Activated CD4-positive, alpha-beta T cell treated with anti-CD3 and anti-CD28 coated beads, Interleukin-10, Interleukin-2, amounts not matched to agents 100 ng/mL and 50 ng/mL, durations not matched to agents 16 hours and 8 hours (primary cell): Measurements from ENCODE around the gene KAT7.

Source experiments
- DNase-seq: peaks from one replicate; pipeline ENCODE4 v3.0.0-alpha.2; 2020

Gene KAT7

GRCh38 chr17:49843774-49844350 is 55.4 kb downstream of the KAT7 start:
- peak; percentile 37 for DNase-seq

- no peak for DNase-seq
Observed at GRCh38 chr17:49845321-49845720, 56.8 kb downstream of the KAT7 start.

GRCh38 chr17:49846938-49847712 is 58.6 kb downstream of the KAT7 start:
- no peak for DNase-seq

GRCh38 chr17:49848019-49848473 is 59.6 kb downstream of the KAT7 start, which contains the start of gene TAC4:
TSS of gene TAC4 (minus strand) at chr17:49848069. CDS start at chr17:49848017, 52 bp downstream.
- no peak for DNase-seq

- DNase-seq = no peak
Observed at GRCh38 chr17:49848739-49849138, 60.3 kb downstream of the KAT7 start.

- no peak for DNase-seq
Observed at GRCh38 chr17:49850218-49850610, 61.7 kb downstream of the KAT7 start.

GRCh38 chr17:49850772-49851386 is 62.4 kb downstream of the KAT7 start:
- no peak for DNase-seq

- DNase-seq = peak; percentile 64
Observed at GRCh38 chr17:49851387-49852291, 63.2 kb downstream of the KAT7 start.

- DNase-seq = no peak
Observed at GRCh38 chr17:49853470-49854015, 65.1 kb downstream of the KAT7 start.

GRCh38 chr17:49854126-49854525 is 65.6 kb downstream of the KAT7 start:
- DNase-seq = no peak

GRCh38 chr17:49858796-49859195 is 70.3 kb downstream of the KAT7 start:
- no peak for DNase-seq

- DNase-seq = no peak
Observed at GRCh38 chr17:49859991-49860953, 71.8 kb downstream of the KAT7 start.

GRCh38 chr17:49861150-49861884 is 72.8 kb downstream of the KAT7 start:
- DNase-seq = peak; percentile 49

GRCh38 chr17:49862781-49863331 is 74.4 kb downstream of the KAT7 start:
- no peak for DNase-seq

GRCh38 chr17:49866019-49866380 is 77.5 kb downstream of the KAT7 start:
- DNase-seq = no peak

- no peak for DNase-seq
Observed at GRCh38 chr17:49866882-49867413, 78.5 kb downstream of the KAT7 start.

GRCh38 chr17:49869038-49869374 is 80.5 kb downstream of the KAT7 start:
- DNase-seq = no peak

GRCh38 chr17:49870298-49870697 is 81.8 kb downstream of the KAT7 start:
- no peak for DNase-seq

GRCh38 chr17:49871211-49871610 is 82.7 kb downstream of the KAT7 start:
- DNase-seq = no peak

GRCh38 chr17:49872754-49873377 is 84.4 kb downstream of the KAT7 start:
- DNase-seq = no peak
